ENCODE data around the gene SLC24A3.

Gene SLC24A3

GRCh38 chr20:19423097-19423899 is 210.9 kb downstream of the SLC24A3 start:
- H3K4me3 Mint-ChIP-seq = no peak overlapping the region
- peaks cover 3% of the 10 kb centered on the region for H3K27me3 Mint-ChIP-seq
- H3K36me3 Mint-ChIP-seq = no peaks in the 10 kb centered on the region
- peaks cover 7% of the 10 kb centered on the region for H3K9me3 Mint-ChIP-seq
- DNase-seq (ENCODE audit: low spot score in 2 of 2) (no peak), ATAC-seq (ENCODE audit: low read depth) (no peak)
- H3K4me1 Mint-ChIP-seq = no peaks in the 10 kb centered on the region
- no peak overlapping the region for H3K27ac Mint-ChIP-seq

GRCh38 chr20:19423900-19424620 is 211.6 kb downstream of the SLC24A3 start:
- H3K36me3 Mint-ChIP-seq = no peaks in the 10 kb centered on the region
- DNase-seq (ENCODE audit: low spot score in 2 of 2) = no peak
- no peak overlapping the region for H3K4me3 Mint-ChIP-seq
- ATAC-seq (ENCODE audit: low read depth) = no peak
- H3K27me3 Mint-ChIP-seq = peaks cover 3% of the 10 kb centered on the region
- no peak overlapping the region for H3K27ac Mint-ChIP-seq
- H3K9me3 Mint-ChIP-seq = peaks cover 7% of the 10 kb centered on the region
- no peaks in the 10 kb centered on the region for H3K4me1 Mint-ChIP-seq

GRCh38 chr20:19426356-19426755 is 213.9 kb downstream of the SLC24A3 start:
- peaks cover 8% of the 10 kb centered on the region for H3K27me3 Mint-ChIP-seq
- no peaks in the 10 kb centered on the region for H3K36me3 Mint-ChIP-seq
- H3K4me1 Mint-ChIP-seq = no peaks in the 10 kb centered on the region
- DNase-seq (ENCODE audit: low spot score in 2 of 2) (no peak), ATAC-seq (ENCODE audit: low read depth) (no peak)
- no peak overlapping the region for H3K4me3 Mint-ChIP-seq
- no peak overlapping the region for H3K27ac Mint-ChIP-seq
- peaks cover 5% of the 10 kb centered on the region for H3K9me3 Mint-ChIP-seq

GRCh38 chr20:19427480-19427879 is 215.0 kb downstream of the SLC24A3 start:
- ATAC-seq (ENCODE audit: low read depth) = no peak
- Mint-ChIP-seq H3K9me3 (peaks cover 3% of the 10 kb centered on the region), H3K4me1 (no peaks in the 10 kb centered on the region), H3K4me3 (no peak overlapping the region), H3K36me3 (no peaks in the 10 kb centered on the region), H3K27me3 (peaks cover 7% of the 10 kb centered on the region), H3K27ac (no peak overlapping the region)
- DNase-seq (ENCODE audit: low spot score in 2 of 2) = no peak

- H3K9me3 Mint-ChIP-seq = peaks cover 3% of the 10 kb centered on the region
- DNase-seq (ENCODE audit: low spot score in 2 of 2) = no peak
- H3K27ac Mint-ChIP-seq = no peak overlapping the region
These were observed 215.5 kb downstream of the SLC24A3 start for GRCh38 chr20:19427913-19428312.

GRCh38 chr20:19428324-19428723 is 215.9 kb downstream of the SLC24A3 start:
- no peaks in the 10 kb centered on the region for H3K4me1 Mint-ChIP-seq

More at GRCh38 chr20:19427913-19428312, 215.5 kb downstream of the SLC24A3 start:
- peaks cover 7% of the 10 kb centered on the region for H3K27me3 Mint-ChIP-seq
- no peaks in the 10 kb centered on the region for H3K36me3 Mint-ChIP-seq
- no peak for ATAC-seq (ENCODE audit: low read depth)
- H3K4me1 Mint-ChIP-seq = no peaks in the 10 kb centered on the region
- H3K4me3 Mint-ChIP-seq = no peak overlapping the region

GRCh38 chr20:19429538-19429937 is 217.1 kb downstream of the SLC24A3 start:
- no peaks in the 10 kb centered on the region for H3K4me1 Mint-ChIP-seq
- no peak overlapping the region for H3K4me3 Mint-ChIP-seq
- DNase-seq (ENCODE audit: low spot score in 2 of 2) = no peak
- H3K9me3 Mint-ChIP-seq = no peaks in the 10 kb centered on the region
- ATAC-seq (ENCODE audit: low read depth) = no peak
- no peaks in the 10 kb centered on the region for H3K36me3 Mint-ChIP-seq
- H3K27ac Mint-ChIP-seq = no peak overlapping the region
- H3K27me3 Mint-ChIP-seq = peaks cover 7% of the 10 kb centered on the region

More at GRCh38 chr20:19428324-19428723, 215.9 kb downstream of the SLC24A3 start:
- no peak for DNase-seq (ENCODE audit: low spot score in 2 of 2)
- Mint-ChIP-seq H3K4me3 (no peak overlapping the region), H3K9me3 (peaks cover 3% of the 10 kb centered on the region), H3K27ac (no peak overlapping the region), H3K36me3 (no peaks in the 10 kb centered on the region), H3K27me3 (peaks cover 7% of the 10 kb centered on the region)
- ATAC-seq (ENCODE audit: low read depth) = no peak

- Mint-ChIP-seq H3K27ac (no peak overlapping the region), H3K36me3 (no peaks in the 10 kb centered on the region), H3K4me1 (no peaks in the 10 kb centered on the region), H3K27me3 (peaks cover 7% of the 10 kb centered on the region), H3K4me3 (no peak overlapping the region), H3K9me3 (no peaks in the 10 kb centered on the region)
- DNase-seq (ENCODE audit: low spot score in 2 of 2) = no peak
- no peak for ATAC-seq (ENCODE audit: low read depth)
These were observed 218.3 kb downstream of the SLC24A3 start for GRCh38 chr20:19430641-19431315.

- Mint-ChIP-seq H3K27me3 (peaks cover 7% of the 10 kb centered on the region), H3K4me3 (no peak overlapping the region), H3K9me3 (no peaks in the 10 kb centered on the region), H3K27ac (no peak overlapping the region), H3K36me3 (no peaks in the 10 kb centered on the region), H3K4me1 (no peaks in the 10 kb centered on the region)
- no peak for DNase-seq (ENCODE audit: low spot score in 2 of 2)
- ATAC-seq (ENCODE audit: low read depth) = no peak
These were observed 218.9 kb downstream of the SLC24A3 start for GRCh38 chr20:19431316-19431700.

GRCh38 chr20:19431906-19432305 is 219.5 kb downstream of the SLC24A3 start:
- ATAC-seq (ENCODE audit: low read depth) (no peak), DNase-seq (ENCODE audit: low spot score in 2 of 2) (no peak)
- Mint-ChIP-seq H3K27ac (no peak overlapping the region), H3K4me3 (no peak overlapping the region), H3K27me3 (peaks cover 9% of the 10 kb centered on the region), H3K9me3 (peaks cover 1% of the 10 kb centered on the region), H3K4me1 (no peaks in the 10 kb centered on the region), H3K36me3 (no peaks in the 10 kb centered on the region)

- no peak overlapping the region for H3K4me3 Mint-ChIP-seq
- no peak overlapping the region for H3K27ac Mint-ChIP-seq
- H3K36me3 Mint-ChIP-seq = no peaks in the 10 kb centered on the region
- peaks cover 10% of the 10 kb centered on the region for H3K27me3 Mint-ChIP-seq
- peaks cover 1% of the 10 kb centered on the region for H3K9me3 Mint-ChIP-seq
- ATAC-seq (ENCODE audit: low read depth) (no peak), DNase-seq (ENCODE audit: low spot score in 2 of 2) (no peak)
- no peaks in the 10 kb centered on the region for H3K4me1 Mint-ChIP-seq
These were observed 221.2 kb downstream of the SLC24A3 start for GRCh38 chr20:19433371-19434350.

- H3K27ac Mint-ChIP-seq = no peak overlapping the region
- no peak for DNase-seq (ENCODE audit: low spot score in 2 of 2)
These were observed 222.9 kb downstream of the SLC24A3 start for GRCh38 chr20:19435316-19435715.

GRCh38 chr20:19435821-19436220 is 223.4 kb downstream of the SLC24A3 start:
- Mint-ChIP-seq H3K9me3 (peaks cover 3% of the 10 kb centered on the region), H3K4me1 (no peaks in the 10 kb centered on the region), H3K4me3 (no peak overlapping the region), H3K27me3 (peaks cover 5% of the 10 kb centered on the region), H3K27ac (no peak overlapping the region), H3K36me3 (no peaks in the 10 kb centered on the region)
- no peak for DNase-seq (ENCODE audit: low spot score in 2 of 2)
- no peak for ATAC-seq (ENCODE audit: low read depth)

More at GRCh38 chr20:19435316-19435715, 222.9 kb downstream of the SLC24A3 start:
- H3K4me1 Mint-ChIP-seq = no peaks in the 10 kb centered on the region
- peaks cover 3% of the 10 kb centered on the region for H3K9me3 Mint-ChIP-seq
- no peak for ATAC-seq (ENCODE audit: low read depth)
- H3K36me3 Mint-ChIP-seq = no peaks in the 10 kb centered on the region
- peaks cover 9% of the 10 kb centered on the region for H3K27me3 Mint-ChIP-seq
- H3K4me3 Mint-ChIP-seq = no peak overlapping the region
